Esophagus muscularis mucosa (tissue), 3 donors: ENCODE results near the gene MITF.

Source experiments
- CTCF ChIP-seq, 3 experiments: fragments of 200-600 bp in 2 of 3; fragments of 450-650 bp in 1 of 3; sonication (generic) in 2 of 3; IDR thresholded peaks; one replicate each; pipeline ENCODE4 v1.5.1; 2017 to 2019; ENCODE audit warnings: antibody characterized with exemption in 3 of 3, mild to moderate bottlenecking in 2 of 3, moderate library complexity in 1 of 3
- POLR2A ChIP-seq: fragments of 450-650 bp; IDR thresholded peaks from one replicate; pipeline ENCODE4 v1.6.1; 2017; ENCODE audit warnings: antibody characterized with exemption, moderate library complexity, mild to moderate bottlenecking, low read depth

GRCh38 chr3:69914395-69914794 is 175.1 kb downstream of the MITF start:
- TF ChIP-seq CTCF (IDR thresholded peaks at IDR 0.05) (no peak), POLR2A (no peak)
